NCI-H526 treated with DMSO at 0.1 percent for 48 hours (cell line): ENCODE measurements around the gene FNDC1.

Experiments used
- DNase-seq: peaks from one replicate; lab custom pipeline; 2025; lab: John Stamatoyannopoulos, UW

The FNDC1 gene

DNA sequence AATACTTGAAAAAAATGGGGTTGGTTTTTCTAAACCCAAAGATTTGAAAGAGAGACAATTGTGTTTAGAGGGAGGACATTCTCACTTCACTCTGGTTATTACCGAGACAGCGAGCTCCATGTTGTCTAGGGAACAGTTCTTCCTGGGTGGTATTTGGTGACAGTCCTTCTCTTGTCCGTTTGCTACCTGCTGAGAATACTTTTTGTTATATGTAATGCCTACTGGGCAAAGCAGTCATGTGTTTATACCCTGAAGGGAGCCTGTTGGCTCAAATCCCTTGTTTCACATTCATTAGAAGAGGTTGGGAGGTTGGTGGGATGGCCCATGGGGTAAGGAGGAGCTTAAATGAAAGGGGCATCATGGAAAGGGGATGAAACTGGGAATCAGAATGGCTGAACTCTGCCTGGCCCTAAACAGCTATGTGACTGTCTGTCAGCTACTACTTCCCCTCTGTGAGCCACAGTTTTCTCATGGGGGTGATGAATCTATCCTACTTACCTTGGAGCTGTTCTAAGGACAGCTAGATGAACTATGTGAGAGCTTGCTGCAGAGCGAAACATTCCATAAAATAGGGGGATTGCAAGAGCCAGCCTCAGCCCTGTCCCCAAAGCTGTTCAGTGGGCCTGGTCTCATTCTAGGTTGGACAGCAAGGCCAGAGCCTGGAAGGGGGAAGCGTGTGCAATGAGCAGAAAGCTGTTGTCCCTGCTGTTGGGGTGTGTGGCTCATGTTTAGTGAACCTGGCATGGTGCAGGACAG lies 43.5 kb downstream of the FNDC1 start:
- no peak for DNase-seq

DNA sequence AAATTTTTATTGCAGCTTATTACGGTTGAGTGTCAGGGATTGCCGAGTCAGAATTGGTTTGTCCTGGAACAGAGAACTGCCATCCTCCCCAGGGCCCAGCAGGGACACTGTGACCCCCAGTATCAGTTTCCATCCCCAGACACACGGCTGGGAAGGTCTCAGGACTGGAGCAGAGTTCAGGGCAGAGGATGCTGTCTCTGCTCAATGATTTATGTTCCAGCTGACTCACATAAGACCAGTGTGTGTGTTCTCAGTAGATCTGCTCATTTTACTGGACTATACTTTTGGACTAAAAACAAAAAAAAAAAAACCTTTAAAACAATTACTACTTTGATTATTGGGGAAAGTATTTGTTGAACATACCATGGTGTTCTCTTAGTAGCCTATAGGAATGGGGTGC lies 44.2 kb downstream of the FNDC1 start:
- no peak for DNase-seq

DNA sequence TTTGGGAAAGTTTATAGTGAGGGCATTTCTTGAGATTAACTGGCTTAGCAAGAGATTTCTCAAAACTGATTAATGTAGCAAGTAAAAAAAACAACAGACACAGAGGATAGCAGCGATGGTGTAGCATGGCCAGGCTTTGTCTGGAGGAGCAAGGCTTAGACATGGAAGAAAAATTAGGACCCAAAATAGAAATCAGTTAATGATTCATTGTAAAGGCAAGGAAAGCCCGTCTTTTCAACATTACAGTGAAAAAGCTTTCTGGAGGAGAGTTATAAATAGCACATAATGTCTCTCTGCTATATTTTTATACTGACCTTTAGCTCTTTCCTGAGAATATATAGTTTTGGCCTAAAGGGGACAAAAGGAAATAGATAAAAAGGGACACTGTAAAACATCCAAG lies 45.1 kb downstream of the FNDC1 start:
- DNase-seq: no peak

DNA sequence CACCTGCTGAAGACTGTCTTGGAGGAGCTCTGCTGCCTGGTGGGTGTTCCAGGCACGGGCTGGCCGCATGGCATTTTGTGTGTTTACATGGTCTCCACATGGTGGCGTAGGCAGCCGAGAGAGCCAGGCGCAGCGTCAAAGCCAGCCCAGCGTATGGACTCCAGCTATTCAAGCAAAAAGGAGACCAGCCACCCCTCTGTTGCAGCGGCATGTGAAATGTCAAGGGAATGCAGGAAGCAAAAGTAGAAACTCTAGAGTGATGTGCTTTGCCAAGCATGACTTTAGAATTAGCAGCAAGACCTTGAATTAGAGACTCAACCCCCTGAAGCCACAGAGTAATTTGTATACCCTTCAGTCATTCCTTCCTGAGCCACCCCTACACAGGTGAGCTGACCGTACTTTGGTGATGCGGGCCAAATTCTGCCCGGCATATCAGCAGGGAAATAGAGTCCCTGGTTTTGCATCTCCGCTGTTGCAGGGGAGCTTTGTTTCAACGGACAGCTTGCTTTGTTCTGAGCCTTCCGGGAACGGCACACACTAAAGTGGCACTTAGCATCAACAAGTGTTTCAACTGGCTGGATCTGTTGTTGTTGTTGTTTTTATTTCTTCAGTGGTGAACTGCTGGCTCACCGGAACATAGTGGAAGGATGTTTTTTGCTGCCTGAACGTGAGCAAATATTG lies 48.5 kb downstream of the FNDC1 start:
- DNase-seq: no peak

DNA sequence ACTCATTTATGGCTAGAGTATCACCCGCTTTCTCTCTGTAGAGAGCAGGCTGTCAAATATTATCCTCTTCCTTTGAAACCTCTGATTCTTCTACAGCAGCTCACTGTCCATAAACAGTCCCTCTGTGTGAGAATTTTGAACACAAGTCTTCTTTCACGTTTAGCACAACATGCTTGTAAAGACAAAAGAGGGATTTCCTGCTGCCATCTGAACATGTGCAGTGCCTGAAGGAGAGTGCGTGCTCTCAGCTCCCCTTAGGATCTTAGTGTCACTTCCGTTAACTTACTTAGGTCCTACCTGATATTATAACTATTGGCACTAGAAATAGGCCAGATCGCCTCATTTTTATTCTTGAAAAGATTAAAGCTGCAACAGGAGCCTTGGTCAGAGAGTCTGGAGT lies 50.9 kb downstream of the FNDC1 start:
- no peak for DNase-seq

DNA sequence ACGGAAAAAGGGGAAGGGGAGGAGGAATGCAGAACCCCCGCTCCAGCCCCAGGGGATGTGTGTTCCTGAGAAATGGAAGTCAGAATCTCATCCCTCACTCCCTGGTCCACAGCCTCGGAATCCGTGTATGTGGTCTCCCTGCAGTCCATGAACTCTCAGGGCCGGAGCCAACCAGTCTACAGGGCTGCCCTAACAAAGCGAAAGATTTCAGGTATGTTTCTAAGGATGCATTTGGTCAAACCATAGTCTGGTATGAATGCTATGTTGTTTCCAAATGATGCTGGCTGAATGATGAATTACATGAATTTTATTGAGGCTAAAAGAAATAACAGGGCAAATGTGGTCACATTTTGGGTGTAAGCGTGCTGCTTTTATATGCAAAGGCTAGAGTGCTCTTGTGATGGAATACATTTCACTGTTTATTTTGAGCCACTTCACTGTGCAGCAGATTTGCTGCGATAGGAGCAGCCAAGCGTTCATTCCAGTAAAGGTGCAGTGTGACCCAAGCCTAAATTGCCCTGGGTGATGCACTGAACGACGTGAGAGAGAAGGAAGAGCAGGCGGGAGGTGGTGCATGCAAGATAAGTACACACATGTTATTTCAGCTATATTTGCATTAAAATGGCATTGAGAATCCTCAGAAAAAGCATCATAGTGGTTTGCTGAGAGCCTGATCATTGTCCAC lies 52.4 kb downstream of the FNDC1 start:
- DNase-seq: no peak

DNA sequence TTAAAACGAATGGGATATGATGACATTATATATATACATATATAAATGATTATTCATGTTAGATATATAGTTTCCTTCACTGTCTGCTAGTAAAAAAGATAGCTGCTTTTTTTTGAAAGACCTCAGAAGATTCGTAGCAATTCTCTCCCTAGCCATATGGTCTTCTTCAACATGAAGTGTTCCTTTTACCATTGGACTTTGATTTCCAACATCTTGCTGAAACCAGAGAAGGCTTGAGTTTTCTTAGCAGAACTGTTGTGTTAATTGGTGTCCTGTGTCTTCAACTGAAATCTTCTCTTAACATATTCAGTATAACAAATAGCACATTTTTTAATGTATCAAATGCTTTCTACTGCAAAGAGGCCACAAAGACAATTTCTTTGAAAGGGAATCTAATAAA lies 55.3 kb downstream of the FNDC1 start:
- no peak for DNase-seq

DNA sequence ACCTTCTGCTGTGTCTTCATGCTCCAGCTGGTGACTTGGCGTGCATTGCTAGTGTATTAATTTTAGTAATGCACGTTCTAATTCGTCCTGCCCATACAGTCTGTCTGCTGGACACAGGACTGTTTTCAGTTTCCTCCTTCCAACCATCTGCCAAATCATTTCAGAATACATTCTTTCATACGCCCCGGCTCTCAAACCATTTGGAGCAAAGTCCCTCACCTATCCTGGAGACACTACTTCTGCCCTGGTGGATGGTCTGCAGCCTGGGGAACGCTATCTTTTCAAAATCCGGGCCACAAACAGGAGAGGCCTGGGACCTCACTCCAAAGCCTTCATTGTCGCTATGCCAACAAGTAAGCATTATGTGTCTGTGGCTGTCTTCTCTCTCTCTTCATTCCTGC lies 60.5 kb downstream of the FNDC1 start:
- DNase-seq: no peak

DNA sequence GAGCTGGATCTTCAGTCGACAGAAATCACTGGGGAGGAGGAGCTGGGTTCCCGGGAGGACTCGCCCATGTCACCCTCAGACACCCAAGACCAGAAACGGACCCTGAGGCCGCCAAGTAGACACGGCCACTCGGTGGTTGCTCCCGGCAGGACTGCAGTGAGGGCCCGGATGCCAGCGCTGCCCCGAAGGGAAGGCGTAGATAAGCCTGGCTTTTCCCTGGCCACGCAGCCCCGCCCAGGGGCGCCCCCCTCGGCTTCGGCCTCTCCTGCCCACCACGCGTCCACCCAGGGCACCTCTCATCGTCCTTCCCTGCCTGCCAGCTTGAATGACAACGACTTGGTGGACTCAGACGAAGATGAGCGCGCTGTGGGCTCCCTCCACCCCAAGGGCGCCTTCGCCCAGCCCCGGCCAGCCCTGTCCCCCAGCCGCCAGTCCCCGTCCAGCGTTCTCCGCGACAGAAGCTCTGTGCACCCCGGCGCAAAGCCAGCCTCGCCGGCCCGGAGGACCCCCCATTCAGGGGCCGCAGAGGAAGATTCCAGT lies 63.0 kb downstream of the FNDC1 start:
- DNase-seq: no peak

DNA sequence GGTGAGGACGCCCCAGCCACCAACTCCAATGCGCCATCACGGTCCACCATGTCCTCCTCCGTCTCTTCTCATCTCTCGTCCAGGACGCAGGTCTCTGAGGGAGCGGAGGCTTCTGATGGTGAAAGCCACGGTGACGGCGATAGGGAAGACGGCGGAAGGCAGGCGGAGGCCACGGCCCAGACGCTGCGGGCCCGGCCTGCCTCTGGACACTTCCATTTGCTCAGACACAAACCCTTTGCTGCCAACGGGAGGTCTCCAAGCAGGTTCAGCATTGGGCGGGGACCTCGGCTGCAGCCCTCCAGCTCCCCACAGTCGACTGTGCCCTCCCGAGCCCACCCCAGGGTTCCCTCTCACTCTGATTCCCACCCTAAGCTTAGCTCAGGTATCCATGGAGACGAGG lies 63.6 kb downstream of the FNDC1 start:
- no peak for DNase-seq

DNA sequence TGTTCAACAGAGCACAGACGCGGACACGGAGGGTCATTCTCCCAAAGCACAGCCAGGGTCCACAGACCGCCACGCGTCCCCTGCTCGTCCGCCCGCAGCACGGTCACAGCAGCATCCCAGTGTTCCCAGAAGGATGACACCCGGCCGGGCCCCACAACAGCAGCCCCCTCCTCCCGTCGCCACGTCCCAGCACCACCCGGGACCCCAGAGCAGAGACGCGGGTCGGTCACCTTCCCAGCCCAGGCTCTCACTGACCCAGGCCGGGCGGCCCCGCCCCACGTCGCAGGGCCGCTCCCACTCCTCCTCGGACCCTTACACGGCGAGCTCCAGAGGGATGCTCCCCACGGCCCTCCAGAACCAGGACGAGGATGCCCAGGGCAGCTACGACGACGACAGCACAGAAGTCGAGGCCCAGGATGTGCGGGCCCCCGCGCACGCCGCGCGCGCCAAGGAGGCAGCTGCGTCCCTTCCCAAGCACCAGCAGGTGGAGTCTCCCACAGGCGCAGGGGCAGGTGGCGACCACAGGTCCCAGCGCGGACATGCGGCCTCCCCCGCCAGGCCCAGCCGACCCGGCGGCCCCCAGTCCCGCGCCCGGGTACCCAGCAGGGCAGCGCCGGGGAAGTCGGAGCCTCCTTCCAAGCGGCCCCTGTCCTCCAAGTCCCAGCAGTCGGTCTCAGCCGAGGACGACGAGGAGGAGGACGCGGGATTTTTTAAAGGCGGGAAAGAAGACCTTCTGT lies 64.3 kb downstream of the FNDC1 start:
- no peak for DNase-seq

DNA sequence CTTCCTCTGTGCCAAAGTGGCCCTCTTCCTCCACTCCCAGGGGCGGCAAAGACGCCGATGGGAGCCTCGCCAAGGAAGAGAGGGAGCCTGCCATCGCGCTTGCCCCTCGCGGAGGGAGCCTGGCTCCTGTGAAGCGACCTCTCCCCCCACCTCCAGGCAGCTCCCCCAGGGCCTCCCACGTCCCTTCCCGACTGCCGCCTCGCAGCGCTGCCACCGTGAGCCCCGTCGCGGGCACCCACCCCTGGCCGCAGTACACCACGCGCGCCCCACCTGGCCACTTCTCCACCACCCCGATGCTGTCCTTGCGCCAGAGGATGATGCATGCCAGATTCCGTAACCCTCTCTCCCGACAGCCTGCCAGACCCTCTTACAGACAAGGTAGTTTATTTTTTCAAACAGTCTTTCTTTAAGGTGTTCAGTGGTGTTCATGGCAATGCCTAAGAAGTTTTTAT lies 64.9 kb downstream of the FNDC1 start:
- no peak for DNase-seq

DNA sequence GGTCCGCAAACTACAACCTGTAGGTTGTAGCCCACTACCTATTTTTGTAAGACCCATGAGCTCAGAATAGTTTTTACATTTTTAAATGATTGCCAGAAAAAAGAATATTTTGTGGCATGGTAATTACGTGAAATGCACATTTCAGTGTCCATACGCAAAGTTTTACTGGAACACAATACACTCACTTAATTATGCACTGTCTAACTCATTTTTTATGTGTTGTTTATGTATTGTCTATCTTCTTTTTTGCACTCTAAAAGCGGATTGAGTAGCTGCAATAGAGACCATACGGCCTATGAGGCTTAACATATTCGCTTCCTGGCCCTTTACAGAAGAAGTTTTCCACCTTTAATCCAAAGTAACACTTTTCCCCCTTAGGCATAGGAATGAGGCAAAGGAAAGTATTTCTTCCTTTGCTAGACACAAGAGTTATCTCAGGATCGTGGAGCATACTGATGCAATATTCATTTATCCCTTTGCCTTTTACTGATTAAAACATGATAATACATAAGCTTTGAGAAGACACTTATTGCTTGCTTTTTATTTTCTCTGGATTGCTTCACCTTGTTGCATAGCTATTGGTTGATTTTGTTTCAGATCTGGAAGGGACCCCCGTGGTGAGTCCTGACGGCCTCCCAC lies 69.8 kb downstream of the FNDC1 start:
- DNase-seq: no peak

DNA sequence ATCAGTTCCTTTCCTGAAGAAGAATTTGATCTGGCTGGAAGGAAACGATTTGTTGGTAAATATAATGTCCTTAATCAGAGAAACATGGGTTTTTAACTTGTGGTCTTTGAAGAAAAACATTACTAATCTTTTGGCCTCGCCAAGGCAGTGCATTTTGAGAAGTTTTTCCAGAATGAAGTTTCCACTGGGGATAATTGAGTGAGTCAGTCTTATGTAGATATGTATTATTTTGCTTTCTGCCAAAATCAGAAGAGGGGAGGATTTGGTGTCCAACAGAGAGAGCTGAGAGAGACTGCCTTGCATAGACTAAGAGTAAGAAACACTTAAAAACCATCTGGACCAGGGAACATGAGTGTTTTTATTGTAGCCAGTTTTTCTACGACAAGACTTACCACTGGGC lies 79.9 kb downstream of the FNDC1 start:
- DNase-seq: no peak

DNA sequence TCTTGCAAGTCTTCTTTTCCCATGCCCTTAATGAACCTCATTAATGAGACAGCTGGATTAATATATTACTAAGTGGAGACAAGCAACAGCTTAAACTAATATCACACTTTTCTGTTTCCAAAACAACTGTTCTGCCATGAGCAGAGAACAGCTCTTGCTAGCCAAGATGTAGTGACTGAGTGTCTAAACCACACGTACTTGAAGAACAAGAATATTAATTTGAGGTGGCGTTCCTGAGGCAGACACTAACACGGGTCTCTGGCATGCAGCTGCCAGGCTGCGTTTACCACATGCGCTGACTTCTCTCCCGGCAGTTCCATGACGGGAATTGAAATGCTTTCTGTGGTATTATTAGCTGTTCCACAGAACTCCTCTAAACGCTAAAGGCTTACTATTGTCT lies 80.6 kb downstream of the FNDC1 start:
- DNase-seq: no peak

DNA sequence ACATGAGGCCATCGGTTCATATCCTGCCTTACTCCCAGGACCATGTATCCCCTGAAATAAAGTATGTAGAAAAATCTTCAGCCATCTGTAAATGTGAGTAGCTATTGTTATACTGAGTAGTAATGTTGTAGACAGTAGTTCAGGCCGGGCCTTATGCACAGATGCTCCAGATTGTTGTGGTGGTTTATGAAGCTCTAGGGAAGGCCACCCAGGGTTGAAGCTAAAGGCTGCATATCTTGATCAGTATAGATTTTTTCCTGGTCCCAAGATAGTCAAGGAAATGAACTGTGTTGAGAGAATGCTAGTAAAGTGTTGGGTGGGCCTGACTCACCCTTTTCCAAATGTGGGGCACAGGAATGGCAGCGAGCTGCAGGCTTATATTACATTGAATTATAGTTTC lies 81.4 kb downstream of the FNDC1 start:
- DNase-seq: no peak

DNA sequence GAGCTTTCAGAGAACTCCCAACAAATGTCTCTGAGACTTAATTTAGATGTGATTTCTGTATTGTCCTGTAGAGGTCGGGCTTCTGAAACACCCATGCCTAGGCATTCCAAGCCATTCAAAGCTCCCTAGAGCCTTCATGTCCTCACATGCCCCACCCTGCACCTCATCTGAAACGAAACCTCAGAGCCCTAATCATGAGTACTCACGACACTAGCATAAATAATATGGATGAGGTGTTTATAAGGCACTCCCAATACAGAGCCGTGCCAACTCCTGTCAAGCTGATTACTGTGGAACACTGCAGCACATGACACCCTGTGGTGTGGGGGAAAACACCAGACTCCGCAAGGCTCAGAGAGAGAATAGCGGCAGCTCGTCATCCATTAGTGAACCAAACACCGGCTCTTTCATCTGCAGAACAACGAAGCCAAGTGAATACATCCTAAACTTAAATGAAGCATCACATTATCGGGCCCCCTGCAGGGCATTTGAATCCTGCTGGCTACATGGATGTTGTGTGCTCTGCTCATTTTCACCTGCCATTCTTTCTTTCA lies 83.8 kb downstream of the FNDC1 start:
- peak; percentile 9 for DNase-seq

DNA sequence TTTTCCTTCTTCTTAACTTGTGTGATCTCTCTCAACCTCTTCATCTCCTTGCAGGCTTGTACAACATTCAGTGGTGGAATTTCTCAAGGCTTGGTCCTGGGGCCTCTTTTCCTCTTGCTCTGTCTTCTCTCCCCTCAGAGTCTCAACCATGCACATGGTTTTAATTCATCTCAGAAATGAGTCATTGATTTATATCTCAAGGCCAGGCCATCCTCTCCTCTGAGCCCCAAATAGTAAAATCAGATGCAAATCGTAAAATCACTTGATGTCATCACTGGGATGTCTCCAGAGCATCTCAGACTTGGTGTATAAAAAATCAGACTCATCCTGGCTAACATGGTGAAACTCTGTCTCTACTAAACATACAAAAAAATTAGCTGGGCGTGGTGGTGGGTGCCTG lies 85.0 kb downstream of the FNDC1 start:
- DNase-seq: peak; percentile 28

DNA sequence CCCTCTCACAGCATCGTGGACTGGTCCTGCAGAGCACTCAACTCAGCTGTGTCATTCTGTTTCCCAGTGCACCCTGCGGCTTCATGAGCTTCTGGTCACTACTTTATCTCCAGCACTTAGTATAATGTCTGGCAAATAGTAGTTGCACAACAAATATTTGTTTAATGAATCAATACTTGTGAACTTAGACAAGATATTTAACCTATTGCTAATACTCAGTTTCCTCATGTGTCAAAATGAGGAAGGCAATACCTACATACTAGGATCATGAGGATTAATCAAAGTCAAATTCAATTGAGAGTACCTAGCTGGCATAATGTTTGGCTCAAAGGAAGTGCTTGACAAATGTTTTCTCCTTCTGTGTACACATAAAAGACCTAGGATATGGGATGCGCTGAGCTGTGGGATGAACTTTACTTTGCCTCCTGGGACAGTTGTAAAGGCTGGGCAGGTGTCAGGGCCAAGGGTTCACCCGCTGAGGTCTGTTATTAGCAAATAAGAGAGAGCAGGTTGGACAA lies 86.3 kb downstream of the FNDC1 start:
- no peak for DNase-seq

DNA sequence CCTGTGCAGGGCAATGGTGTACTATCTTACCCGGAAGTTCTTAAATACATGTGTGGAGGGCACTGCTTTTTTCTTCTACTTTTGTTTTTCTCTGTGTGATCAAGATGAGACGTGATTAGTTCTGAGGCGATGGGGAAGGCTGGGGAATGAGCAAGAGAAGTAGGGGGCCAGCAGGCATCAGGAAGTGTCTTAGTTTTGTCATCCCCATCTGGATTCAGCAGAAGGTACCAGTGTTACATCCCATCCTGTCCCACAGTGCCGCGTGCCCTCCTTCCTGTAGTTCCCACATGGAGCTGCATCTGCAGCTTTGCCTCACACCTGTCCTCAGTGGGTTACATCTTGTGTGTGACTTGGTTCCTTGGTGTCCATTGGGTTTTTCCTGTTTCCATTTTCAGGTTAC lies 86.9 kb downstream of the FNDC1 start:
- DNase-seq: no peak

DNA sequence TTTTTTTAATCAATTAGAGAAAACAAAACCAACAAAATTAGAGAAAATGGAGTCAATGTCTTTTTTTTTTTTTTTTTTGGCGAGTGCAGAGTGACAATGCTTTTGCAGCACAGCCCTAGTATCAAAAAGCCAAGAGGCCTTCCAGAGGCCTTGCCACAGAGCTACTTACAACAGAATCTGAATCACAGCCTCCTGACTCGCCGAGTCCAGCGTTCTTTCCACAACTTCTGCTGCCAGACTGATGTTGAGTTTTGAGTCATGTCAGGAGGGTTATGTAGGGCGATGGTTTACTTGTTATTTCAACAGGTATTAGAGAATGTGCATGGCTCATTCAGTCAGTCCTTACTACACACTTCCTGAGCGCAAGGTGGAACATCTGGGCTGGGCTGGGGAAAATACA lies 88.6 kb downstream of the FNDC1 start:
- DNase-seq: no peak
